GM12878 (cell line): ENCODE results near the gene TBATA. TPM values are rescaled to one million over a fixed set of nuclear protein-coding genes. Genes with fewer than 3 reads are reported as not detected.

ENCODE experiments used
- ATAC-seq: fragments of 200-7000 bp; cut with Tn5 transposase; 3 replicates; pipeline ENCODE4 v1.9.1; 2020; ENCODE audit warnings: mild to moderate bottlenecking, moderate library complexity
- BruUV-seq: library from RNA; stranded (reverse); fragments of 400-500 nt; replicated peaks from 2 replicates; lab custom pipeline; 2021; lab: Mats Ljungman, UMichigan
- CTCF ChIA-PET: fragments of 300-600 bp; sonication (Branson Sonifier 250); formaldehyde crosslinking; extraction: SDS; loops from one replicate; lab custom pipeline; 2021; ENCODE audit warnings: inconsistent platforms; lab: Yijun Ruan, JAX
- POLR2A ChIA-PET: fragments of 350-600 bp; formaldehyde crosslinking; extraction: SDS; loops from one replicate; lab custom pipeline; 2021; ENCODE audit warnings: inconsistent platforms; lab: Charles Lee
- RAD21 ChIA-PET: fragments of 300-600 bp; sonication (Branson Sonifier 250); formaldehyde crosslinking; loops from one replicate; lab custom pipeline; 2023; ENCODE audit warnings: antibody characterized with exemption; ENCODE audit not compliant: unreplicated experiment; lab: Charles Lee
- SMC1A ChIA-PET: fragments of 300-600 bp; sonication (Branson Sonifier 250); formaldehyde crosslinking; loops from one replicate; lab custom pipeline; 2023; ENCODE audit not compliant: unreplicated experiment, uncharacterized antibody; lab: Charles Lee
- DNase-seq: peaks from one replicate; pipeline ENCODE4 v3.0.0-alpha.2; 2011; ENCODE audit warnings: low read depth, low spot score
- FAIRE-seq: peaks from 3 replicates; lab custom pipeline; 2011; peaks lifted over from hg19 to GRCh38; lab: Jason Lieb, UNC
- H2AFZ ChIP-seq: 2 replicates; pipeline ENCODE4 v1.6.0; 2011; ENCODE audit warnings: low read depth, low read length, control low read depth; ENCODE audit not compliant: control insufficient read depth
- H3K27ac ChIP-seq: 2 replicates; pipeline ENCODE4 v1.5.1; 2011; ENCODE audit warnings: control low read depth; ENCODE audit not compliant: control insufficient read depth, insufficient read depth
- H3K27me3 ChIP-seq, 2 experiments: replicated peaks in 1 of 2; 2 replicates each; pipeline versions ENCODE4 v1.6.0 to v1.6.1; 2011; ENCODE audit warnings: low read length in 1 of 2; ENCODE audit not compliant: control insufficient read depth in 2 of 2, insufficient read depth in 2 of 2
- H3K36me3 ChIP-seq, 2 experiments: 2 replicates each; pipeline ENCODE4 v1.5.1; 2011; ENCODE audit warnings: low read length in 1 of 2; ENCODE audit not compliant: control insufficient read depth in 2 of 2, insufficient read depth in 2 of 2
- H3K4me1 ChIP-seq: 2 replicates; pipeline ENCODE4 v1.6.1; 2011; ENCODE audit warnings: mild to moderate bottlenecking, low read length, moderate library complexity, mixed read lengths; ENCODE audit not compliant: control insufficient read depth, insufficient read depth
- H3K4me2 ChIP-seq: 2 replicates; pipeline ENCODE4 v1.6.0; 2011; ENCODE audit warnings: control low read depth; ENCODE audit not compliant: control insufficient read depth, insufficient read depth
- H3K4me3 ChIP-seq: fragments of 200-600 bp; sonication (generic); 2 replicates; pipeline ENCODE4 v1.5.1; 2016
- H3K79me2 ChIP-seq: 2 replicates; pipeline ENCODE4 v1.6.0; 2011; ENCODE audit warnings: low read length; ENCODE audit not compliant: control insufficient read depth, insufficient read depth
- H3K9ac ChIP-seq: 2 replicates; pipeline ENCODE4 v1.8.0; 2011; ENCODE audit warnings: low read length, control low read depth, mixed read lengths; ENCODE audit not compliant: control insufficient read depth, insufficient read depth
- H3K9me3 ChIP-seq: replicated peaks from 3 replicates; pipeline ENCODE4 v1.5.1; 2011; ENCODE audit warnings: mild to moderate bottlenecking, low read length; ENCODE audit not compliant: control insufficient read depth, insufficient read depth
- H4K20me1 ChIP-seq: 2 replicates; pipeline ENCODE4 v1.6.0; 2011; ENCODE audit not compliant: control insufficient read depth, insufficient read depth
- CBX5 ChIP-seq: sonication (generic); IDR thresholded peaks from 2 replicates; pipeline ENCODE4 v1.6.1; 2016; ENCODE audit warnings: low read depth, moderate library complexity, mild to moderate bottlenecking, inconsistent platforms
- EED ChIP-seq: sonication (generic); IDR thresholded peaks from 2 replicates; pipeline ENCODE4 v1.6.1; 2016; ENCODE audit warnings: antibody characterized with exemption, low read depth
- GATAD2B ChIP-seq: fragments of 450-650 bp; conservative IDR thresholded peaks from 2 replicates; pipeline ENCODE4 v1.6.1; 2017; ENCODE audit warnings: low read depth, mild to moderate bottlenecking, moderate library complexity
- MYC ChIP-seq: IDR thresholded peaks from 2 replicates; pipeline ENCODE4 v1.6.1; 2011; ENCODE audit warnings: mild to moderate bottlenecking, low read length, moderate library complexity, inconsistent platforms; ENCODE audit not compliant: insufficient read depth, insufficient replicate concordance, insufficient read length, severe bottlenecking
- WGBS: methylation state at CpG from one replicate; pipeline ENCODE4 v1.1.6; 2016; ENCODE audit warnings: low lambda C conversion rate; ENCODE audit not compliant: insufficient replicate concordance, insufficient coverage; ENCODE audit errors: missing lambda C conversion rate; 5-methylcytosine and 5-hydroxymethylcytosine counted together
- in situ Hi-C: fragments of 300-500 bp; cut with MboI; formaldehyde crosslinking; loops from 9 replicates; pipeline ENCODE4 v1.14.3; 2018; ENCODE audit warnings: mixed read lengths
- intact Hi-C: fragments of 100-400 bp; cut with micrococcal nuclease; formaldehyde crosslinking; loops from one replicate; pipeline ENCODE4 v1.14.2; 2022; ENCODE audit not compliant: unreplicated experiment
- polyA plus RNA-seq, 11 experiments: library from polyadenylated mRNA; depleted of rRNA in 4 of 11; unstranded in 6 of 11; stranded (reverse) in 5 of 11; fragments of >200 nt; fragmentation: Nextera tagmentation in 4 of 11; fragmentation: Illumina TruSeq in 1 of 11; extraction: Ambion mirVana in 4 of 11; extraction: Trizol in 1 of 11; gene quantifications; 1 replicate in 1 of 11; 2 replicates in 10 of 11; pipeline versions ENCODE4 v1.2.1 to v1.2.3, GENCODE V29; 2011 to 2016; ENCODE audit warnings: inconsistent platforms in 2 of 11, missing spikeins in 2 of 11, low read depth in 1 of 11
- total RNA-seq, 4 experiments: library from RNA; depleted of rRNA in 3 of 4; stranded (reverse); fragments of >200 nt in 3 of 4; fragmentation: Illumina TruSeq in 1 of 4; extraction: Trizol in 1 of 4; gene quantifications; 2 replicates each; pipeline versions ENCODE4 v1.2.1 to v1.2.3, GENCODE V29; 2013 to 2021
- TF ChIP-seq, protein P1 (sequence below), 3 experiments: IDR thresholded peaks in 2 of 3; conservative IDR thresholded peaks in 1 of 3; 2 replicates each; pipeline ENCODE4 v1.5.1; 2011; ENCODE audit warnings: low read depth in 3 of 3, low read length in 3 of 3, mild to moderate bottlenecking in 3 of 3, control low read depth in 2 of 3, moderate library complexity in 2 of 3, inconsistent platforms in 1 of 3, mixed read lengths in 1 of 3; ENCODE audit not compliant: control insufficient read depth in 2 of 3, insufficient read depth in 1 of 3; ENCODE audit errors: extremely low read depth in 1 of 3
- TF ChIP-seq, protein P2 (sequence below): fragments of 150-350 bp; IDR thresholded peaks from 2 replicates; pipeline ENCODE4 v1.6.1; 2014; ENCODE audit warnings: mild to moderate bottlenecking, low read depth, low read length

TBATA gene
- total and polyA plus RNA-seq, 10 of the 15 experiments (the other 5 are each of a cell fraction or from before 2014, with no cell fraction given), result not detected

DNA sequence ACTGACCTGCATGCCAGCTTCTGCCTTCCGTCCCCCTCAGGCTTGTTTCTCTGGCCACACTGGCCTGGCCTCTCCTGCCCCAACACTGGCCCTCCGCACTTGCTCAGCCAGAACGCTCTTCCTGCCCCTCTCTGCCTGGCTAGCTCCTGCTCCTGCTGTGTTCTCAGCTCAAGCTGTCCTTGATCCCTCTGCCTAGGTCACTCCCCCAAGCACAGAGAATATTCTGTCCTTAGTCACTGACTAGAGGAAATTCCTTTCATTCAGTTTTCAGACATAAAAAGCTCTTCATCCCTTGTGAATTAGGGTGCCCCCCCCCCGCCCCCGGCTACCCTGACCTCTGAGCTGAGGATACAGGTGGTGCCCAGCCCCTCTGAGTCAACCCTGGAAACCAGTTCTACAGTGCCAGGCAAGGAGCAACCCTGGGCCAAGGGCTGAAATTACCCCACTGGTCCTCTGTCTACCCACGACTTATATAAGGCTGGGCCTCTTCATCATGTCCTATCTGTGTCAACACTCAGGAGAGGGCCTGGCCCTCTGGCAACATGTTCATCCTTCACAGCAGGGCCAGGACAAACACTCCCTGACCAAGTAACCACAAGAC is 23.9 kb upstream of the TBATA start:
- in situ Hi-C loops, result no loop called here
- BruUV-seq, result no TSS peak
- no peak for FAIRE-seq
- no peak for DNase-seq
- H3K4me3 ChIP-seq, result no peak overlapping the region
- no peak for ATAC-seq
- ChIA-PET SMC1A (no interaction called here), CTCF (no interaction called here), RAD21 (no interaction called here), POLR2A (no interaction called here)
- intact Hi-C loops, result no loop called here
- H4K20me1 ChIP-seq, result no peaks in the 10 kb centered on the region; the same call in 1 of the 2 replicates
- WGBS, result 25% methylated on average over 6 of the region's 6 CpGs
- H3K27ac ChIP-seq, result no peak overlapping the region
- no peaks in the 10 kb centered on the region for H3K4me1 ChIP-seq
- no peaks in the 10 kb centered on the region for H3K27me3 ChIP-seq
- no peak overlapping the region for H3K4me2 ChIP-seq
- no peak overlapping the region for H3K9ac ChIP-seq
- H2AFZ ChIP-seq, result no peak overlapping the region
- no peaks in the 10 kb centered on the region for H3K36me3 ChIP-seq
- H3K9me3 ChIP-seq, result no peaks in the 10 kb centered on the region
- TF ChIP-seq, protein P1, sequence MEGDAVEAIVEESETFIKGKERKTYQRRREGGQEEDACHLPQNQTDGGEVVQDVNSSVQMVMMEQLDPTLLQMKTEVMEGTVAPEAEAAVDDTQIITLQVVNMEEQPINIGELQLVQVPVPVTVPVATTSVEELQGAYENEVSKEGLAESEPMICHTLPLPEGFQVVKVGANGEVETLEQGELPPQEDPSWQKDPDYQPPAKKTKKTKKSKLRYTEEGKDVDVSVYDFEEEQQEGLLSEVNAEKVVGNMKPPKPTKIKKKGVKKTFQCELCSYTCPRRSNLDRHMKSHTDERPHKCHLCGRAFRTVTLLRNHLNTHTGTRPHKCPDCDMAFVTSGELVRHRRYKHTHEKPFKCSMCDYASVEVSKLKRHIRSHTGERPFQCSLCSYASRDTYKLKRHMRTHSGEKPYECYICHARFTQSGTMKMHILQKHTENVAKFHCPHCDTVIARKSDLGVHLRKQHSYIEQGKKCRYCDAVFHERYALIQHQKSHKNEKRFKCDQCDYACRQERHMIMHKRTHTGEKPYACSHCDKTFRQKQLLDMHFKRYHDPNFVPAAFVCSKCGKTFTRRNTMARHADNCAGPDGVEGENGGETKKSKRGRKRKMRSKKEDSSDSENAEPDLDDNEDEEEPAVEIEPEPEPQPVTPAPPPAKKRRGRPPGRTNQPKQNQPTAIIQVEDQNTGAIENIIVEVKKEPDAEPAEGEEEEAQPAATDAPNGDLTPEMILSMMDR (IDR thresholded peaks at IDR 0.05 in 2 of 3, conservative IDR thresholded peaks at IDR 0.05 in 1 of 3; ENCODE audit: control insufficient read depth in 2 of 3, extremely low read depth in 1 of 3, insufficient read depth in 1 of 3, low read depth in 3 of 3, low read length in 3 of 3), result no peak
- TF ChIP-seq CBX5 (no peak), GATAD2B (no peak), MYC (no peak), EED (no peak)
- TF ChIP-seq, protein P2, sequence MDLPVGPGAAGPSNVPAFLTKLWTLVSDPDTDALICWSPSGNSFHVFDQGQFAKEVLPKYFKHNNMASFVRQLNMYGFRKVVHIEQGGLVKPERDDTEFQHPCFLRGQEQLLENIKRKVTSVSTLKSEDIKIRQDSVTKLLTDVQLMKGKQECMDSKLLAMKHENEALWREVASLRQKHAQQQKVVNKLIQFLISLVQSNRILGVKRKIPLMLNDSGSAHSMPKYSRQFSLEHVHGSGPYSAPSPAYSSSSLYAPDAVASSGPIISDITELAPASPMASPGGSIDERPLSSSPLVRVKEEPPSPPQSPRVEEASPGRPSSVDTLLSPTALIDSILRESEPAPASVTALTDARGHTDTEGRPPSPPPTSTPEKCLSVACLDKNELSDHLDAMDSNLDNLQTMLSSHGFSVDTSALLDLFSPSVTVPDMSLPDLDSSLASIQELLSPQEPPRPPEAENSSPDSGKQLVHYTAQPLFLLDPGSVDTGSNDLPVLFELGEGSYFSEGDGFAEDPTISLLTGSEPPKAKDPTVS, result no peak
- no peaks in the 10 kb centered on the region for H3K79me2 ChIP-seq
